Lower leg skin (tissue), 3 donors: ENCODE results near the gene CCDC9B.

Experiments used
- POLR2A ChIP-seq, 2 donors: fragments of 450-650 bp; IDR thresholded peaks; one replicate each; pipeline ENCODE4 v1.6.1; 2016 to 2017; ENCODE audit warnings: antibody characterized with exemption in 2 of 2, mild to moderate bottlenecking in 1 of 2, moderate library complexity in 1 of 2
- TF ChIP-seq, protein P1 (sequence below), 3 donors: fragments of 450-650 bp; IDR thresholded peaks; one replicate each; pipeline ENCODE4 v1.5.1; 2016; ENCODE audit warnings: antibody characterized with exemption in 3 of 3, mild to moderate bottlenecking in 3 of 3, moderate library complexity in 2 of 3

DNA sequence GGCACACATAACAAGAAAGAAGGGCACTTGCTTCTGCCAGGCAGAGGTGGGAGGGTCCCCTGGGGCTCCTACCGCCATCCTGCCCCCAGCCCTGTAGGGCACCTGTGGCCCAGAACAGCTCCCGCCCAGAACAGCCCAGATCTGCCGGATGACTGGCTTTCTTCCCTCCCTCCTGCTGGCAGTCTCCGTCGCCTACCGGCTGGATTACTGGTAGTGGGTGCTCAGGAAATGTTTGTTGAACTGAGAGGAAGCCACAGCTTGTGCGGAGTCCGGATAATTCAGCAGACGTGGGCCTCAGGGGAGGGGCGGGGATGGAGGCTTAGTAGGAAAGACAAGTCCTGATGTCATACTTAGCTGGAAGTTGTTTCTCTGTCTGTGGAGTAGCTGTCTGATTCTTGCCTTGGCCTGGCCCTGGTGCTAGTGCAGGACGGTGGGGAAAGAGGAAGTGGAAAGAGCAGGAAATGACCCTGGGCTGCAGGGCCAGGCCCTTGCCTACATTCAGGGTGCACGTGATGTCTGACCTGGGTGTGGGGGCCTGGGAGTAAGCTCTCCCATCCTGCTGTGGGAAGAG, 6.7 kb downstream of the CCDC9B start:
- TF ChIP-seq, protein P1, sequence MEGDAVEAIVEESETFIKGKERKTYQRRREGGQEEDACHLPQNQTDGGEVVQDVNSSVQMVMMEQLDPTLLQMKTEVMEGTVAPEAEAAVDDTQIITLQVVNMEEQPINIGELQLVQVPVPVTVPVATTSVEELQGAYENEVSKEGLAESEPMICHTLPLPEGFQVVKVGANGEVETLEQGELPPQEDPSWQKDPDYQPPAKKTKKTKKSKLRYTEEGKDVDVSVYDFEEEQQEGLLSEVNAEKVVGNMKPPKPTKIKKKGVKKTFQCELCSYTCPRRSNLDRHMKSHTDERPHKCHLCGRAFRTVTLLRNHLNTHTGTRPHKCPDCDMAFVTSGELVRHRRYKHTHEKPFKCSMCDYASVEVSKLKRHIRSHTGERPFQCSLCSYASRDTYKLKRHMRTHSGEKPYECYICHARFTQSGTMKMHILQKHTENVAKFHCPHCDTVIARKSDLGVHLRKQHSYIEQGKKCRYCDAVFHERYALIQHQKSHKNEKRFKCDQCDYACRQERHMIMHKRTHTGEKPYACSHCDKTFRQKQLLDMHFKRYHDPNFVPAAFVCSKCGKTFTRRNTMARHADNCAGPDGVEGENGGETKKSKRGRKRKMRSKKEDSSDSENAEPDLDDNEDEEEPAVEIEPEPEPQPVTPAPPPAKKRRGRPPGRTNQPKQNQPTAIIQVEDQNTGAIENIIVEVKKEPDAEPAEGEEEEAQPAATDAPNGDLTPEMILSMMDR (IDR thresholded peaks at IDR 0.05) = no peak
- no peak for TF ChIP-seq POLR2A (IDR thresholded peaks at IDR 0.05)
